OCI-LY1 (cell line): ENCODE data around the gene MLLT1.

ENCODE experiments used
- EZH2 ChIP-seq: fragments of 200-600 bp; sonication (generic), shearing (Covaris generic); IDR thresholded peaks from 2 replicates; pipeline ENCODE4 v1.8.0; 2017; ENCODE audit warnings: borderline replicate concordance, mixed run types, mild to moderate bottlenecking, antibody characterized with exemption, low read length, moderate library complexity, mixed read lengths
- TF ChIP-seq, protein P1 (sequence below): fragments of 200-600 bp; sonication (generic), shearing (Covaris generic); IDR thresholded peaks from 2 replicates; pipeline ENCODE4 v1.5.1; 2017; ENCODE audit warnings: mild to moderate bottlenecking, antibody characterized with exemption, low read length, moderate library complexity, mixed read lengths

- TF ChIP-seq, protein P1, sequence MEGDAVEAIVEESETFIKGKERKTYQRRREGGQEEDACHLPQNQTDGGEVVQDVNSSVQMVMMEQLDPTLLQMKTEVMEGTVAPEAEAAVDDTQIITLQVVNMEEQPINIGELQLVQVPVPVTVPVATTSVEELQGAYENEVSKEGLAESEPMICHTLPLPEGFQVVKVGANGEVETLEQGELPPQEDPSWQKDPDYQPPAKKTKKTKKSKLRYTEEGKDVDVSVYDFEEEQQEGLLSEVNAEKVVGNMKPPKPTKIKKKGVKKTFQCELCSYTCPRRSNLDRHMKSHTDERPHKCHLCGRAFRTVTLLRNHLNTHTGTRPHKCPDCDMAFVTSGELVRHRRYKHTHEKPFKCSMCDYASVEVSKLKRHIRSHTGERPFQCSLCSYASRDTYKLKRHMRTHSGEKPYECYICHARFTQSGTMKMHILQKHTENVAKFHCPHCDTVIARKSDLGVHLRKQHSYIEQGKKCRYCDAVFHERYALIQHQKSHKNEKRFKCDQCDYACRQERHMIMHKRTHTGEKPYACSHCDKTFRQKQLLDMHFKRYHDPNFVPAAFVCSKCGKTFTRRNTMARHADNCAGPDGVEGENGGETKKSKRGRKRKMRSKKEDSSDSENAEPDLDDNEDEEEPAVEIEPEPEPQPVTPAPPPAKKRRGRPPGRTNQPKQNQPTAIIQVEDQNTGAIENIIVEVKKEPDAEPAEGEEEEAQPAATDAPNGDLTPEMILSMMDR, result no peak
- TF ChIP-seq EZH2, result no peak
These were observed 44.5 kb downstream of the MLLT1 start for GRCh38 chr19:6235031-6235951.
